GM06990 (cell line): ENCODE data around the gene XPOT.

Source experiments
- DNase-seq: peaks from one replicate; pipeline ENCODE4 v3.0.0-alpha.2; 2011; ENCODE audit not compliant: insufficient read length; ENCODE audit errors: extremely low read depth
- H3K27me3 ChIP-seq: replicated peaks from 2 replicates; pipeline ENCODE4 v1.6.0; 2011; ENCODE audit warnings: low read length; ENCODE audit not compliant: control insufficient read depth, insufficient read depth
- H3K36me3 ChIP-seq: 2 replicates; pipeline ENCODE4 v1.5.1; 2011; ENCODE audit warnings: low read length; ENCODE audit not compliant: control insufficient read depth, insufficient read depth
- H3K4me3 ChIP-seq: replicated peaks from 2 replicates; pipeline ENCODE4 v1.5.1; 2011; ENCODE audit warnings: low read depth, mild to moderate bottlenecking, control low read depth, low read length
- CTCF ChIP-seq: IDR thresholded peaks from 2 replicates; pipeline ENCODE4 v1.5.1; 2011; ENCODE audit warnings: low read length, control low read depth, mild to moderate bottlenecking, inconsistent platforms; ENCODE audit not compliant: insufficient read depth, poor library complexity, severe bottlenecking

XPOT gene

GRCh38 chr12:64446295-64446694 is 42.1 kb downstream of the XPOT start:
- H3K4me3 ChIP-seq = no peak overlapping the region
- H3K27me3 ChIP-seq = no peaks in the 10 kb centered on the region
- H3K36me3 ChIP-seq = peaks cover 10% of the 10 kb centered on the region
- no peak for TF ChIP-seq CTCF
- DNase-seq = no peak

GRCh38 chr12:64450057-64450640 is 46.0 kb downstream of the XPOT start:
- no peak for TF ChIP-seq CTCF
- DNase-seq = no peak
- Histone ChIP-seq H3K36me3 (peaks cover 3% of the 10 kb centered on the region; the same call in 1 of the 2 replicates), H3K27me3 (no peaks in the 10 kb centered on the region), H3K4me3 (no peak overlapping the region)

GRCh38 chr12:64450711-64451486 is 46.7 kb downstream of the XPOT start:
- no peak for TF ChIP-seq CTCF
- Histone ChIP-seq H3K4me3 (peak overlapping the region; percentile 95), H3K36me3 (peaks cover 3% of the 10 kb centered on the region; the same call in 1 of the 2 replicates), H3K27me3 (no peaks in the 10 kb centered on the region)
- DNase-seq = no peak

- no peak for TF ChIP-seq CTCF
- Histone ChIP-seq H3K27me3 (no peaks in the 10 kb centered on the region), H3K36me3 (peaks cover 5% of the 10 kb centered on the region), H3K4me3 (peak within 1 kb of the TSS; percentile 95)
- DNase-seq = peak; percentile 96
Measured at GRCh38 chr12:64451687-64452558, 47.7 kb downstream of the XPOT start, which contains the start of gene TBK1. TSS of gene TBK1 (plus strand) at chr12:64452120. CDS start at chr12:64455871, 3,751 bp downstream.

GRCh38 chr12:64452559-64453329 is 48.6 kb downstream of the XPOT start:
- no peak for DNase-seq
- H3K4me3 ChIP-seq = peak overlapping the region; percentile 95
- H3K36me3 ChIP-seq = peaks cover 2% of the 10 kb centered on the region; the same call in 1 of the 2 replicates
- H3K27me3 ChIP-seq = no peaks in the 10 kb centered on the region
- TF ChIP-seq CTCF = no peak
